ENCODE results near the gene LRRC47.

The LRRC47 gene

DNA sequence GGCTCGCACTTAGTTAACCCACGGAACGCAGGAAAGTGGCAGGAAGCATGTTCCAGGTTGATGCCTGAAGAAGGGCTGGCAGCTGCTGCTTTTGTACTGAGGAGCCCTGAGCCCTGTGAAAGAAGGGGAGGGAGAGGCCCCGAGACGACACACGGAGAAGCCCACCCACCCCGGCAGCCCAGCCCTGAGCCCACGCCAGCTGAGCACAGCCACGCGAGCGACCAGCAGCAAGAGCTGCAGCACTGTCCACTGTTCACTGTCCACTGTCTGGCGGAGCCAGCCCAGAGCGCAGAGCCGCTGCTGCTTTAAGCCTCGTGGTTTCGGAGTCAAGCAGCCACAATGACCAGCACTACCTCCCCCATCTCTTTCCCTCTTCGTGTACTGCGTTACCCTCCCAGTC lies 5.3 kb downstream of the LRRC47 start:
- H3K9me3 ChIP-seq = no peaks in the 10 kb centered on the region
- no peak overlapping the region for H3K4me3 ChIP-seq
- intact Hi-C loops (cut with DNase I; ENCODE audit: low total_unique reads) = no loop called here
- no peaks in the 10 kb centered on the region for H3K27me3 ChIP-seq
- no peak for DNase-seq
- H3K4me1 ChIP-seq = peaks cover 0 to 53% (median 34%) of the 10 kb centered on the region in 4 donors
- H3K36me3 ChIP-seq = peaks cover 14 to 62% (median 37%) of the 10 kb centered on the region in 3 donors
- no peak for TF ChIP-seq CTCF (IDR thresholded peaks at IDR 0.05)
- H3K27ac ChIP-seq = no peak overlapping the region

DNA sequence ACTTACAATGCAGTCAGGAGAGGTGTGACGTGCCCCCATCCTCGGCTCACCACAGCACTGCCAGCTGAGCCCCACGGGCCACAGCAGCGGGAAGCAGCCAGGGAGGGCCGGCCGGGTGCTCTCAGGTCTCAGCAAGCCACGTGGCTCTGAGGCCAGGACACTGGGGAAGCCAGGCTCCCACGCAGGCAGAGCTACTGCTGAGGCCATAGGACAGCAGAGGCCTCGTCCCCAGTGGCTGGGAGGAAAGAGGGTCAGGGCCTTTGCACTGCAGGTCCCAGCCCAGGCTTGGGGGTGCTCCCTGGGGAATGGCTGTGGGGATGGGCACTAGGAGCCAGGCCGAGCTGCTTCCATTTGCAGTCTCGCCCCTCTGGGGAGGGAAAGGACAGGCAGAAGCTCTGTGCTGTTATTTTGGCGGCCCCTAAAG lies 5.8 kb downstream of the LRRC47 start:
- H3K36me3 ChIP-seq = peaks cover 18 to 67% (median 42%) of the 10 kb centered on the region in 3 donors
- no peak overlapping the region for H3K4me3 ChIP-seq
- no peaks in the 10 kb centered on the region for H3K27me3 ChIP-seq
- intact Hi-C loops (cut with DNase I; ENCODE audit: low total_unique reads) = no loop called here
- TF ChIP-seq CTCF (IDR thresholded peaks at IDR 0.05) = no peak
- H3K27ac ChIP-seq = no peak overlapping the region
- no peak for DNase-seq
- peaks cover 0 to 49% (median 31%) of the 10 kb centered on the region in 4 donors for H3K4me1 ChIP-seq
- H3K9me3 ChIP-seq = no peaks in the 10 kb centered on the region

DNA sequence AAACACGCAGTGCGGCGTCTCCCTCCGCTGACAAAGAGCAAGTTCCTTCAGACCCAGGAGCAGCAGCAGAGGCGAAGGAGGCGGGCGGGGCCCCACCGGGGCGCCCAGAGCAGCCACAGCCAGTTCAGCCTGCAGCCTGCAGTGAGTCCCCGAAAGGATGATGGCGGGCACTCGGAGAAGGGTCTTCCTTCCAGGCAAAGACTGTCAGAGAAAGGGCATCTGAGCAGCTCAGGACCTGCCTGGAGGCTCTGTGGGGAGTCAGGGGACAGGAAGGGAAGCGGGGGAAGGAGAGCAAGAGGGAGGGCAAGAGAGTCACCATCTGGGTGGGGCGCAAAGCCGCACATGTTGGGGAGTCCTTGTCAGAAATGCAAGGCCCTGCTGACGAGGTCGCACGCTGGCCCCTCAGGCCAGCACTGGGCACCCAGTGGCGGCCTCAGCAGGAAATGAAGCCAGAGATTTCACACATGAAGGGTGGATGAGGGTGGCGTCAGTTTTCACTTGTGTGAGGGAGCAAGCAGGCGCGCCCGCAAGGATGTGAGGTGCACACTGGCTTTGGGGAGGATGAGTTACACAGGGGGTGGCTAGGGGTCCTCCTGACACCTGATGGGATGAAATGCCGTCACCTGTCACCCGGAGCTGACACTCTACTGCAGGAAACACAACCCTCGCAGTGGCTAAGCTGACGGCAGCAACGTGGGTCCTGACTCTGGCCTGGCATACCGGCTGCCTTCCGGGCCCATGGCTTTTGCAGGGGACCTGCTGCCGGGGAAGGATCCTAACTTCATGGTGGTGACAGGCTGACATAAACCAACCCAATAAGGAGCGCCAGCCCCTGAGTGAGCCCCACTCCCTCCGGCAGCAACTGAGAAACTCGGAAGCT lies 6.6 kb downstream of the LRRC47 start:
- H3K27ac ChIP-seq = no peak overlapping the region
- no peak for DNase-seq
- H3K4me3 ChIP-seq = no peak overlapping the region
- peaks cover 0 to 41% (median 23%) of the 10 kb centered on the region in 4 donors for H3K4me1 ChIP-seq
- peaks cover 27 to 75% (median 50%) of the 10 kb centered on the region in 3 donors for H3K36me3 ChIP-seq
- TF ChIP-seq CTCF (IDR thresholded peaks at IDR 0.05) = no peak
- intact Hi-C loops (cut with DNase I; ENCODE audit: low total_unique reads) = no loop called here
- no peaks in the 10 kb centered on the region for H3K27me3 ChIP-seq
- H3K9me3 ChIP-seq = no peaks in the 10 kb centered on the region

- H3K4me1 ChIP-seq = peaks cover 0 to 33% (median 15%) of the 10 kb centered on the region in 4 donors
- no peak for TF ChIP-seq CTCF (IDR thresholded peaks at IDR 0.05)
- no peak overlapping the region for H3K4me3 ChIP-seq
- intact Hi-C loops (cut with DNase I; ENCODE audit: low total_unique reads) = no loop called here
- DNase-seq = no peak
- H3K27me3 ChIP-seq = no peaks in the 10 kb centered on the region
- no peaks in the 10 kb centered on the region for H3K9me3 ChIP-seq
- H3K36me3 ChIP-seq = peaks cover 35 to 83% (median 58%) of the 10 kb centered on the region in 3 donors
- no peak overlapping the region for H3K27ac ChIP-seq
Observed at GRCh38 chr1:3788756-3789420, 7.4 kb downstream of the LRRC47 start.

DNA sequence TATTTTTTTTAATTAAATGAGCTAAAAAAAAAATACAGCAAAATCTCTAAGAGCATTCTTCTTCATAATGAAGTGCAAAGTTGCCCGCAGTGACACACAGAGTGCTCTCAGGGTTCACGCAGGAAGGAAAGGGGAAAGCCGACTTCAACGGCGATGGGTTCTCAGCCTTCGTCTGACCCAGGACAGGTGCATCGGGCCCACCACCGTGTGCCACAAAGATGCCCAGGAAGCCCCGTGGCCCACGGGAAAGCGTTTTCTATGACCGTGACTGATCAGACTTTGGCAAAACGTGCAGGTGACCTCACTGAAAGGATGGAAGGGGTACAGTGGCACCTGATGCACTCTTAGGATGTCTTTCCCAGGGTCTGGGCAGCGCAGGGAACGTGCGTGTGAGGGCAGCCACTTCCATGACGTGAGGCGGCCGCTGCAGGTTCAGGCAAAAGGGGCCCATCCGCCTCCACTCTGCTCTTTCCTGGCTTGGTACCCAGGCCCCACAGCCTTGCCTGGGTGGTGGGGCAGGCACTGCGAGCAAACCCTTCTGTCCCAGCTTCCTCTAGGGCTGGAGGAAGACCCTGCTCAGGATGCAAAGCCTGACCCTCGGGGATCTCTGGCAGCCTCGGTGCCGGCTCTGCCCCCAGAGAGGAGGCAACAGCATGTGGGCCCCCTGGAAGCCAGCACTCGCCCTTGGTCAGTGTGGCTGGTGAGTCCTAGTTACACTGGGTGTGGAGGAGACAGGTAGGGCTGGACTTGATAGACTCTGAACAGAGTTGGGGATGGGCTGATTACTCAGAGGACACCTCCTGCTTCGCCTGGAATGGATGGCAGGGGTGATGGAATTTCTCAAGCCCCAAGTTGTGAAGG lies 8.3 kb downstream of the LRRC47 start:
- intact Hi-C loops (cut with DNase I; ENCODE audit: low total_unique reads) = no loop called here
- no peaks in the 10 kb centered on the region for H3K9me3 ChIP-seq
- H3K36me3 ChIP-seq = peaks cover 41 to 92% (median 67%) of the 10 kb centered on the region in 3 donors
- DNase-seq = no peak
- TF ChIP-seq CTCF (IDR thresholded peaks at IDR 0.05) = no peak
- H3K4me1 ChIP-seq = peaks cover 0 to 24% (median 8%) of the 10 kb centered on the region in 4 donors
- no peaks in the 10 kb centered on the region for H3K27me3 ChIP-seq
- no peak overlapping the region for H3K4me3 ChIP-seq
- H3K27ac ChIP-seq = no peak overlapping the region

Measured in tibial artery (tissue), 4 donors.